ENCODE measurements around the gene PTGES2.

GRCh38 chr9:128155736-128156500 is 28.4 kb upstream of the PTGES2 start:
- TF ChIP-seq USF1 (IDR thresholded peaks at IDR 0.05; ENCODE audit: borderline replicate concordance, low read depth) (no peak), ZBTB33 (IDR thresholded peaks at IDR 0.05; ENCODE audit: borderline replicate concordance, low read depth) (no peak), YY1 (IDR thresholded peaks at IDR 0.05; ENCODE audit: low read depth) (no peak), NFIC (IDR thresholded peaks at IDR 0.05; ENCODE audit: borderline replicate concordance) (no peak), REST (IDR thresholded peaks at IDR 0.05; ENCODE audit: low read depth, low read length) (no peak)
- TF ChIP-seq, protein P1, sequence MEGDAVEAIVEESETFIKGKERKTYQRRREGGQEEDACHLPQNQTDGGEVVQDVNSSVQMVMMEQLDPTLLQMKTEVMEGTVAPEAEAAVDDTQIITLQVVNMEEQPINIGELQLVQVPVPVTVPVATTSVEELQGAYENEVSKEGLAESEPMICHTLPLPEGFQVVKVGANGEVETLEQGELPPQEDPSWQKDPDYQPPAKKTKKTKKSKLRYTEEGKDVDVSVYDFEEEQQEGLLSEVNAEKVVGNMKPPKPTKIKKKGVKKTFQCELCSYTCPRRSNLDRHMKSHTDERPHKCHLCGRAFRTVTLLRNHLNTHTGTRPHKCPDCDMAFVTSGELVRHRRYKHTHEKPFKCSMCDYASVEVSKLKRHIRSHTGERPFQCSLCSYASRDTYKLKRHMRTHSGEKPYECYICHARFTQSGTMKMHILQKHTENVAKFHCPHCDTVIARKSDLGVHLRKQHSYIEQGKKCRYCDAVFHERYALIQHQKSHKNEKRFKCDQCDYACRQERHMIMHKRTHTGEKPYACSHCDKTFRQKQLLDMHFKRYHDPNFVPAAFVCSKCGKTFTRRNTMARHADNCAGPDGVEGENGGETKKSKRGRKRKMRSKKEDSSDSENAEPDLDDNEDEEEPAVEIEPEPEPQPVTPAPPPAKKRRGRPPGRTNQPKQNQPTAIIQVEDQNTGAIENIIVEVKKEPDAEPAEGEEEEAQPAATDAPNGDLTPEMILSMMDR (IDR thresholded peaks at IDR 0.05) = no peak
- TF ChIP-seq, protein P2, sequence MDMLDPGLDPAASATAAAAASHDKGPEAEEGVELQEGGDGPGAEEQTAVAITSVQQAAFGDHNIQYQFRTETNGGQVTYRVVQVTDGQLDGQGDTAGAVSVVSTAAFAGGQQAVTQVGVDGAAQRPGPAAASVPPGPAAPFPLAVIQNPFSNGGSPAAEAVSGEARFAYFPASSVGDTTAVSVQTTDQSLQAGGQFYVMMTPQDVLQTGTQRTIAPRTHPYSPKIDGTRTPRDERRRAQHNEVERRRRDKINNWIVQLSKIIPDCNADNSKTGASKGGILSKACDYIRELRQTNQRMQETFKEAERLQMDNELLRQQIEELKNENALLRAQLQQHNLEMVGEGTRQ (IDR thresholded peaks at IDR 0.05; ENCODE audit: borderline replicate concordance, low read depth, low read length) = no peak
- TF ChIP-seq, protein P3, sequence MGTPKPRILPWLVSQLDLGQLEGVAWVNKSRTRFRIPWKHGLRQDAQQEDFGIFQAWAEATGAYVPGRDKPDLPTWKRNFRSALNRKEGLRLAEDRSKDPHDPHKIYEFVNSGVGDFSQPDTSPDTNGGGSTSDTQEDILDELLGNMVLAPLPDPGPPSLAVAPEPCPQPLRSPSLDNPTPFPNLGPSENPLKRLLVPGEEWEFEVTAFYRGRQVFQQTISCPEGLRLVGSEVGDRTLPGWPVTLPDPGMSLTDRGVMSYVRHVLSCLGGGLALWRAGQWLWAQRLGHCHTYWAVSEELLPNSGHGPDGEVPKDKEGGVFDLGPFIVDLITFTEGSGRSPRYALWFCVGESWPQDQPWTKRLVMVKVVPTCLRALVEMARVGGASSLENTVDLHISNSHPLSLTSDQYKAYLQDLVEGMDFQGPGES (IDR thresholded peaks at IDR 0.05; ENCODE audit: low read depth, low read length) = no peak
